ENCODE measurements around the gene GPATCH1. TPM values are rescaled to one million over a fixed set of nuclear protein-coding genes. Genes with fewer than 3 reads are reported as not detected.

The GPATCH1 gene
- total and polyA plus RNA-seq, 4 donors, result 2.5 to 5.2 (median 3.6) TPM

GRCh38 chr19:33171222-33171795, 90.3 kb downstream of the GPATCH1 start:
- Histone ChIP-seq H3K4me1 (ENCODE audit: control insufficient read depth in 4 of 4, insufficient read depth in 4 of 4, low read length in 3 of 4) (peaks cover 0 to 21% (median 16%) of the 10 kb centered on the region in 4 donors), H3K9ac (ENCODE audit: low read depth in 1 of 2, low read length in 2 of 2) (no peak overlapping the region), H3K4me3 (ENCODE audit: low read depth in 1 of 3, low read length in 3 of 3) (no peak overlapping the region), H3K9me3 (ENCODE audit: control insufficient read depth in 4 of 4, low read length in 3 of 4) (peaks cover 0 to 4% (median 3%) of the 10 kb centered on the region in 4 donors), H3K27me3 (ENCODE audit: control insufficient read depth in 4 of 4, insufficient read depth in 4 of 4, low read length in 3 of 4) (no peaks in the 10 kb centered on the region), H3K36me3 (ENCODE audit: control insufficient read depth in 4 of 4, insufficient read depth in 3 of 4, low read depth in 1 of 4, low read length in 3 of 4) (no peaks in the 10 kb centered on the region), H3K27ac (ENCODE audit: low read depth in 1 of 2, low read length in 2 of 2) (no peak overlapping the region)
- DNase-seq (ENCODE audit: low spot score), result no peak
- TF ChIP-seq TAF1 (conservative IDR thresholded peaks at IDR 0.05) (no peak), FOXA2 (IDR thresholded peaks at IDR 0.05) (no peak), RXRA (IDR thresholded peaks at IDR 0.05) (no peak), SP1 (IDR thresholded peaks at IDR 0.05) (no peak), RAD21 (IDR thresholded peaks at IDR 0.05) (no peak), CTCF (IDR thresholded peaks at IDR 0.05; ENCODE audit: low read depth, low read length, missing input control) (no peak), GABPA (IDR thresholded peaks at IDR 0.05 in 1 of 2, conservative IDR thresholded peaks at IDR 0.05 in 1 of 2) (no peak), FOXA1 (IDR thresholded peaks at IDR 0.05) (no peak), JUND (IDR thresholded peaks at IDR 0.05) (no peak), ATF3 (IDR thresholded peaks at IDR 0.05) (no peak), HNF4G (IDR thresholded peaks at IDR 0.05) (no peak), REST (IDR thresholded peaks at IDR 0.05) (no peak), ZBTB33 (IDR thresholded peaks at IDR 0.05) (no peak), YY1 (IDR thresholded peaks at IDR 0.05) (no peak), EGR1 (IDR thresholded peaks at IDR 0.05; ENCODE audit: low read depth in 2 of 2) (no peak), NR2F2 (IDR thresholded peaks at IDR 0.05) (no peak), MAX (IDR thresholded peaks at IDR 0.05) (no peak), HNF4A (conservative IDR thresholded peaks at IDR 0.05) (no peak)
- WGBS, result 83% methylated on average over 1 of the region's 1 CpG
